Measurements from ENCODE around the gene SMARCA5.

DNA sequence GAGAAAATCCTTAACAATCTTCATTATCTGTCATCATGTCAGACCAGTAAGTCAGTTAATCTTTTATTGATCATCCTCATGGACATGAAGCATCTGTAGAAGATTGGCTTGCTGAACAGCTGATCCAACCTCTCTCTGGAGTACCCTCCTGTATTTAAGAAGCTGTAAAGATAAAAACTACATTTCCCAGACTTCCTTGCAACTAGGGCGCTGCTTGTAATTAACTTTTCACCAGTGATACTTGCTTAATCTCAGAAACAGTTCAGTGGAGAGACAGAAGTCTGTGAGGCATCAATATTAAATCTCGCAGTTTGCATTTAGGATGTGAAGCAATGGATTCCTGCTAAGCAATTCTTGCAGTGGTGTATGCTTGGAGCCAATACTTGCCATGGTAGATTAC, 36.0 kb upstream of the SMARCA5 start:
- TF ChIP-seq, protein P1, sequence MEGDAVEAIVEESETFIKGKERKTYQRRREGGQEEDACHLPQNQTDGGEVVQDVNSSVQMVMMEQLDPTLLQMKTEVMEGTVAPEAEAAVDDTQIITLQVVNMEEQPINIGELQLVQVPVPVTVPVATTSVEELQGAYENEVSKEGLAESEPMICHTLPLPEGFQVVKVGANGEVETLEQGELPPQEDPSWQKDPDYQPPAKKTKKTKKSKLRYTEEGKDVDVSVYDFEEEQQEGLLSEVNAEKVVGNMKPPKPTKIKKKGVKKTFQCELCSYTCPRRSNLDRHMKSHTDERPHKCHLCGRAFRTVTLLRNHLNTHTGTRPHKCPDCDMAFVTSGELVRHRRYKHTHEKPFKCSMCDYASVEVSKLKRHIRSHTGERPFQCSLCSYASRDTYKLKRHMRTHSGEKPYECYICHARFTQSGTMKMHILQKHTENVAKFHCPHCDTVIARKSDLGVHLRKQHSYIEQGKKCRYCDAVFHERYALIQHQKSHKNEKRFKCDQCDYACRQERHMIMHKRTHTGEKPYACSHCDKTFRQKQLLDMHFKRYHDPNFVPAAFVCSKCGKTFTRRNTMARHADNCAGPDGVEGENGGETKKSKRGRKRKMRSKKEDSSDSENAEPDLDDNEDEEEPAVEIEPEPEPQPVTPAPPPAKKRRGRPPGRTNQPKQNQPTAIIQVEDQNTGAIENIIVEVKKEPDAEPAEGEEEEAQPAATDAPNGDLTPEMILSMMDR (IDR thresholded peaks at IDR 0.05; ENCODE audit: low read depth, low read length): no peak
- TF ChIP-seq POLR2A (IDR thresholded peaks at IDR 0.05; ENCODE audit: extremely low read depth, insufficient read length): no peak
- TF ChIP-seq, protein P2, sequence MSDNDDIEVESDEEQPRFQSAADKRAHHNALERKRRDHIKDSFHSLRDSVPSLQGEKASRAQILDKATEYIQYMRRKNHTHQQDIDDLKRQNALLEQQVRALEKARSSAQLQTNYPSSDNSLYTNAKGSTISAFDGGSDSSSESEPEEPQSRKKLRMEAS (IDR thresholded peaks at IDR 0.05; ENCODE audit: low read depth, low read length): no peak
- no peak for TF ChIP-seq MYC (IDR thresholded peaks at IDR 0.05; ENCODE audit: low read depth, low read length)
